GM12872 (cell line): ENCODE data around the gene GPD2.

ENCODE experiments used
- CTCF ChIP-seq: IDR thresholded peaks from 3 replicates; pipeline ENCODE4 v1.5.1; 2011; ENCODE audit warnings: low read depth, mild to moderate bottlenecking, low read length, moderate library complexity; ENCODE audit not compliant: insufficient read depth

GPD2 gene

GRCh38 chr2:156598563-156598962 is 162.4 kb downstream of the GPD2 start:
- no peak for TF ChIP-seq CTCF

GRCh38 chr2:156600196-156600595 is 164.0 kb downstream of the GPD2 start:
- no peak for TF ChIP-seq CTCF

GRCh38 chr2:156601855-156602551 is 165.8 kb downstream of the GPD2 start:
- TF ChIP-seq CTCF: no peak

GRCh38 chr2:156602552-156602933 is 166.4 kb downstream of the GPD2 start:
- TF ChIP-seq CTCF: no peak

- no peak for TF ChIP-seq CTCF
Observed at GRCh38 chr2:156615836-156616322, 179.7 kb downstream of the GPD2 start.

- TF ChIP-seq CTCF: no peak
Observed at GRCh38 chr2:156619021-156619539, 182.9 kb downstream of the GPD2 start.

GRCh38 chr2:156622491-156622890 is 186.3 kb downstream of the GPD2 start:
- no peak for TF ChIP-seq CTCF
